NCI-H2227 treated with DMSO at 0.1 percent for 48 hours (cell line): ENCODE data around the gene ZFAND2A.
"Not testable (repeated sequence)": the region's sequence is repeated elsewhere in the genome, so short reads cannot be mapped to it uniquely, and the experiment has no call there.

ENCODE experiments used
- DNase-seq: peaks from one replicate; lab custom pipeline; 2025; lab: John Stamatoyannopoulos, UW

The ZFAND2A gene

GRCh38 chr7:1122832-1123501 is 37.0 kb downstream of the ZFAND2A start:
- DNase-seq, result no peak

DNA sequence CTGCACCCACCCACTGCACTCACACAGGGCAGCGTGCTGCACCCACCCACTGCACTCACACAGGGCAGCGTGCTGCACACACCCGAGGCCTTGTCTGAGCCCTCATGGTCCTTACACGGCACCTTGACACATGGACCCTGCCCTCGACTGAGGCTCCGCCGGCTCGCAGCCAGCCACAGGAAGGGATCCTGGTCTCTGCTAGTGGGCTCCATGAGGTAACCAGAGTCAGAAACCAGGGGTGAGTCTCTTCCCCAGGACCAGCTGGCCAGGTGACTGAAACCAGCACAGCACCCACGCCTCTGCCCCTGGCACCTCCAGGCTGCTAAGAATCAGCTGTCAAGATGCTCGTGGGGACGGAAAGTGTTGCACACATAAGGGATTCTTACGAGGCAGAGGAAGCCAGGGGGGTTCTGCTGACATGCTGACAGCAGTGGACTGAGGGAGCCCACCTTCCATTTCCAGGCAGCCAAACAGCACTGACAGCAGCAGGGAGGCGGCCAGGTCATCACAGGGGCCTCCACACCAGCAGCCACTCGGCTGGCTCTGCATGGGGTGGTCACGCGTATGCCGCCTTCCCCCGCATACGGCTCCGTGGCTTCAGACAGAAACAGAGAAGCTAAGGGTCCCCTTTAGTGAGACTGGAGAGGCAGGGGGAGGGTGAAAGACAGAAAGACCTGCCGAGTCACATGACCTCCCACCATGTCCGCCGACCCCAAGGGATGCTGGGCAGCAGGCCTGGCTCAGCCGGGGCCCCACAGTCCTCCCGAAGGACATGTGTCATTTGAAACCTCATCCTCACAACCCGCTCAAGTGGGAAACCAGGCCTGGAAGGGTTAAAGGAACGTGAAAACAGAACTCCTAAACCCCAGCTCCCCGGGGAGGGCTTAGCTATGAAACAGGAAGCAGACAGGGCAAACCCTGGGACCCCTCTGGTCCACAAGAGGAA is 37.8 kb downstream of the ZFAND2A start:
- DNase-seq, result no peak

DNA sequence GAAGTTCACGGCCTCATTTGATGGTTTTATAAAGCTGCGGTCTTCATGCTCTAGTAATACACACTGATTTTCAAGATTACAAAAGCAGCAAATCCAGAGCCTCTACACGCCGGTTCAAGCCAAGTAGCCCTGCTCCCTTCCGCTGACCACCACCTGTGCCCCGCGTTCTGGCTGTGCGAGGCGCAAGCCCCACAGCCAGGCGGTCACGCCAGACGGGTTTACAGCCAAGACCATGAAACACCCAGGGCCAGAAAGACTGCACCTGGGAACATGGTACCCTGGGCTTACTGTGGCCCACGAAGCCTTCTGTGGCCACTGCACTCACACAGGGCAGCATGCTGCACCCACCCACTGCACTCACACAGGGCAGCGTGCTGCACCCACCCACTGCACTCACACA is 38.5 kb downstream of the ZFAND2A start:
- no peak for DNase-seq

DNA sequence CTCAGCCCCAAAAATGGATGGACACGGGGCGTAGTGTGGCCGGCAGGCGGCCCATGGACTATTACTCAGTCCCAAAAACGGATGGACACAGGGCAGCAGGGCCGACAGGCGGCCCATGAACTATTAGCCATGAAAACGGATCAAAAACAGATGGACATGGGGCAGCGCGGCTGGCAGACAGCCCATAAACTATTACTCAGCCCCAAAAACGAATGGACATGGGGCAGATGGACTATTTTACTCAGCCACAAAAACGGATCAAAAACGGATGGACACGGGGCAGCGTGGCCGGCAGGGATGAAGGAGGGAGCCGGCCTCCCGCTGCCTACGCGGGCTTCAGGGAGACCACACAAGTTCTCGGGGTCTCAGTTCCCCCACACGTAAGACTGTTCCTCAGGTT is 39.2 kb downstream of the ZFAND2A start:
- DNase-seq, result no peak

- DNase-seq, result no peak
Observed at GRCh38 chr7:1119201-1119600, 40.8 kb downstream of the ZFAND2A start.

DNA sequence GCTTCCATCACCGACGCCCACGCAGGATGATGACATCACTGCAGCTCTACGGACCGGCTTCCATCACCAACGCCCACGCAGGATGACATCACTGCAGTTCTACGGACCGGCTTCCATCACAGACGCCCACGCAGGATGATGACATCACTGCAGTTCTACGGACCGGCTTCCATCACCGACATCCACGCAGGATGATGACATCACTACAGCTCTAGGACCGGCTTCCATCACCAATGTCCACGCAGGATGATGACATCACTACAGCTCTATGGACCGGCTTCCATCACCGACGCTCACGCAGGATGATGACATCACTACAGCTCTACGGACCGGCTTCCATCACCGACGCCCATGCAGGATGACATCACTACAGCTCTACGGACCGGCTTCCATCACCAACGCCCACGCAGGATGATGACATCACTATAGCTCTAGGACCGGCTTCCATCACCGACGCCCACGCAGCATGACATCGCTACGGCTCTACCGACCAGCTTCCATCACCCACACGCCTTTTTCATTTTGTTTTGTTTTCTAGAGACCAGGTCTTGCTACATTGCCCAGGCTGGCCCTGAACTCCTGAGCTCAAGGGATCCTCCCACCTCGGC is 42.6 kb downstream of the ZFAND2A start:
- DNase-seq, result no peak

GRCh38 chr7:1116383-1117008 is 43.5 kb downstream of the ZFAND2A start:
- not testable (repeated sequence) for DNase-seq

- not testable (repeated sequence) for DNase-seq
Observed at GRCh38 chr7:1115171-1116045, 44.6 kb downstream of the ZFAND2A start.

DNA sequence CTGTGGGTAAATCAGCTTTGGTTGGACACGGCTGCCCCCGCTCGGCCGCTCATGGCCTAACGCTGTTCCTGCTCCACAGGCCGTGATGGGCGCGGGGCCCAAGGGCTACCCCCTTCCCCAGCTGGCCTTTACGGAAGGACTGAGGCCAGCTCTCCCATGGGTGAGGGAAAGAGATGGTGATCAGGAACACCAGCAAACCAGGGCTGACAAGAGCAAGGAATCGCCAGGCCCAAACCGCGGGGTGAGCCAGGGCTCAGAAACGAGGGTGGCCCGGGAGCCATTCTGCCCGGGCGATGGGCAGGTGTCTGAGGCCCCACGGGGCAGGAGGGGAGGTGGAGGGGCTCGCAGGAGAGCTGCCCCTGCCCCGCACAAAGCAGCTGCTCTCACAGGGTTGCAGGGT is 45.5 kb downstream of the ZFAND2A start:
- DNase-seq, result no peak

DNA sequence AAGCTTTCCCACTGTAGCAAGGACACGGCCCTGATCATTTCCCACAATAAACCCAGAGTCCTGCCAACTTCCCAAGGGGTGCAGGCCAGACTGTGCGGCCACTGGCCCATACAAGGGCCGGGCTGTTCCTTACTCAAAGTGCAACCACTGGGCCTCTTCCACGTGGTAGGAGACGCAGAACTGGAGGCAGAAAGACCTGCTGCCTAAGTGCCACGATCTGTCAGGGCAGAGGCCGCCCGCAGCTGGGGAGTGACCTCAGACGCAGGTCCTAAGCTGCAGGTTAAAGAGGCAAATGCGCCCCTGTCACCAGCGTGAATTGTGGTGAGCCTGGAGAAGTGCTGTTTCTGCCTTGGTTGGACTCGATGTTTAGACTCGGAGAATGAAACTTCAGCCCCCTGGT is 45.9 kb downstream of the ZFAND2A start:
- no peak for DNase-seq

DNA sequence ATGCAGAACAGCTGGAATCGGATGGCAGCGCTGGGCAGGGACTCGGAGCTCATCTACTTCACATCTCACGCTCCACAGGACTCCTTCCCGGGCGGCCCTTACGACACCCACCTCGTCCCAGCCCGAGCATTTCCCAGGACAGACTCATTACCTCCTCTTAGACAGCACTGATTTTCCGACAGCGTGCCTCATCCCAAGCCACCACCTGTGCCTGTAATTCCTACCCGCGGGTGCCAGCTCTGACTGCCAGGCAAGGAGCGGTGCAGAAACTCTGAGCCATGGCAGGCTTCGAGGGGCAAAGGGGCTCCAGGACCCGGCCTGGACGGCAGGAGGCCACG is 46.5 kb downstream of the ZFAND2A start:
- no peak for DNase-seq

DNA sequence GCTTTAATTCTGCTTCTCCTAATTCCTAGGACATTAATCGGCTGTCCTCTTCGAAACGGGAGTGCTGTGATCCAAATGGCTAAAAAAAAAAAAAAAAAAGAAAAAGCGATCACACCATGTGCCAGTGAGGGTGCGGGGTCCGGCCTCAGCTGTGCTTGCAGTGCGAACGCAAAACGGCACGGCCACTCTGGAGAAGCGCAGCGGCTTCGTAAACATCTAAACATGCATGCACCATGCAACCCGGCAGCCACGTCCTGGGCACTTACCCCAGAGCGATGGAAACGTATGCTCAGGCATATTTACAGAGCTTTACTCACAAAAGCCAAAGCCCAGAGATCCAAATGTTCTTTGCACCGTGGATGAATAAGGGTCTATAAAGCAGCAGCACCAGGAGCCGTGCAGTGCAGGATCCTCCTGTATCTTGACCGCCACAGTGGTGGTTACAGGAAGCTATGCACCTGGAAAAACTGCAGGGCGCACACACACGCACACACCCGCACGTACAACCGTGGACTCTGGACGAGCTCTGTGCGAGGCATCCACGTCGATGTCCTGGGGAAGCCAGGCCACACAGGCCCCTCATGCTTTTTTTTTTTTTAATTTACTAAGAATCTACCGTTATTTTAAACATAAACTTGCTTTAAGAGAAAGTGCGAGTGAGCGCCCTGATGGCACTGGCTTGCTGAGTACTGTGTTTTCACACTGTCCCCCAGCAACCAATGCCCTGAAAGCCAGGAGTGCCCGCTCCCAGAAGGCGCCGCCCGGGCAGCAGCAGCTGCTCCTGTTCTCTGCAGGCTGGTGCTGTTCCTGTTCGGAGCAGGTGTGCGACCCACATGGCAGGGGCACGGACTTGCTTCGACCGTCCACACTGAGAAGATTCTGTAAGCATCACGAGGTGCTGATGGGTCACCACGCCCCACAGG is 47.1 kb downstream of the ZFAND2A start:
- no peak for DNase-seq

- no peak for DNase-seq
Observed at GRCh38 chr7:1112109-1112508, 47.9 kb downstream of the ZFAND2A start.

GRCh38 chr7:1111156-1111555 is 48.8 kb downstream of the ZFAND2A start:
- no peak for DNase-seq

DNA sequence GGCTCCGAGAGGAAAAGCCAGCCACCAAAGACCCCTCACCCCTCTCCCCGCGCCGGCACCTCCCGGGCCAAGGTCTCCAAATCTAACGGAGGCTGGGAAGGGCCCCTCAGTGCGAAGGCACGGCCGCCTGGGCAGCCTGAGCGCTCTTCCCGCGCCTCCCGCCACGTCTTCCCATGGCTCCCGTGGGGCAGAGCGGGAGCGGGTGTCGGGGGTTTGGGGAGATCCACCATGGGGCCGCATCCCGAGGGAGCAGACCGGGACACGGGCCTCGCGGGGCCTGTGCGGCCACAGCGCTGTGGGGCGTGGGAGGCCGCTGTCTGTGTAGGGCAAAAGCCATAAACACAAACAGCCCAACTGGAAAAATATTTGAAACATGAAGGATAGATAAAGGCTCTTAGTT is 49.6 kb downstream of the ZFAND2A start:
- no peak for DNase-seq

DNA sequence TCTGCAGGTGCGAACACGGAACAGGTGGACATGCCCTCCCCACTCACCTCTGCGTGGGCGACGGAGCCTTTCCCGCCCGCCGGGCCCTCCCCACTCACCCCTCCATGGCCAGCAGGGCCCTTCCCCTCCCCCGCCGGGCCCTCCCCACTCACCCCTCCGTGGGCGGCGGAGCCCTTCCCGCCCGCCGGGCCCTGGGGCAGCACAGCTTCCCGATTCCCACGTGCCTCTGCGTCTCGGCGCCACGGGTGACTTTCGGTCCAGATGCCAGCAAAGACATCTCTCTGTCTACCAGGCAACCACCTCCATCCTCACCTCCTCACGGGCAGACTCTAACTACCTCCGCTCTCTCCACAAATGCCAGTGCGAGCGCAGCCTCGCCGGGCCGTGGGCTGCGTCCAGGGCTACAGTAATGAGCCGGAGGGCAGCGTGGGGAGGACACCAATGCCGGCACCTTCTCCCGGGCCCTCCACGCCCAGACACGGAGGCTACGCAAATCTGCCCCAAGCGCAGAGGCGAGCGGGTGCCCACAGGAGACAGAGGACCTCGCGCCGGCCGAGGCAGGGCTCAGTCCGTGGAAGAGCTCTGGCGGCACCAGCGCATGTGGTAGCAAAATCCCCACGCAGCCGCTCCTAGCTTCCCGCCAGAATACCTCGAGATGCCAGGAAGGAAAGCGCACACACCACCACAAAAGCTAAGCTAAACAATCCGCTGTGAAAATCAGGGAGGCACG is 50.2 kb downstream of the ZFAND2A start:
- no peak for DNase-seq

DNA sequence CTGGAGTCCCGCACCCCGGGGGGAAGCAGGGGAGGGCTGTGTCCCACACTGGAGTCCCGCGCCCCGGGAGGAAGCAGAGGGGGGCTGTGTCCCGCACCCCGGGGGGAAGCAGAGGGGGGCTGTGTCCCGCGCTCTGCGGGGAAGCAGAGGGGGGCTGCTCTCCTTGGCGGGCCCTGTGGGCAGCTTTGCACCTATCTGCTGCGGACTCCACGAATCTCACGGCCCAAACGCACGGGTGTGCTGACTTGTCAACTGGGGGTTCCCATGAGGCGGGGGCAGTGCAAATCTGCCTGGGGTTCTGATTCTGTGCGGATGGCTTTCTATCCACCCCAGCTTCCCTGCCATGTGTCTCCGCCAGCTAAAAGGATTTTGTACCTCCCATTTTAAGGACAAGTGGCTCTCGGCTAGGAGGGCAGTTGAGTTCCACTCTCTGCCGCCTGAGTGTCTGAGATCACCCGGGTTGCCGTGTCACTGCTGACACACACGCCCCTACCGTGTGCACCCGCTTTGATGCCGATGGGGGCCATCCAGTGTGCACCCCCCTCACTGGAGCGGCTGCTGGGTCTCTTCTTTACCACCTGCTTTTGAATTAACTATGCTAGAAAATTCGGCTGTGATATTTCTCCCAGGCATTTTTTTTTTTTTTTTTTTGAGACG is 51.6 kb downstream of the ZFAND2A start:
- no peak for DNase-seq

DNA sequence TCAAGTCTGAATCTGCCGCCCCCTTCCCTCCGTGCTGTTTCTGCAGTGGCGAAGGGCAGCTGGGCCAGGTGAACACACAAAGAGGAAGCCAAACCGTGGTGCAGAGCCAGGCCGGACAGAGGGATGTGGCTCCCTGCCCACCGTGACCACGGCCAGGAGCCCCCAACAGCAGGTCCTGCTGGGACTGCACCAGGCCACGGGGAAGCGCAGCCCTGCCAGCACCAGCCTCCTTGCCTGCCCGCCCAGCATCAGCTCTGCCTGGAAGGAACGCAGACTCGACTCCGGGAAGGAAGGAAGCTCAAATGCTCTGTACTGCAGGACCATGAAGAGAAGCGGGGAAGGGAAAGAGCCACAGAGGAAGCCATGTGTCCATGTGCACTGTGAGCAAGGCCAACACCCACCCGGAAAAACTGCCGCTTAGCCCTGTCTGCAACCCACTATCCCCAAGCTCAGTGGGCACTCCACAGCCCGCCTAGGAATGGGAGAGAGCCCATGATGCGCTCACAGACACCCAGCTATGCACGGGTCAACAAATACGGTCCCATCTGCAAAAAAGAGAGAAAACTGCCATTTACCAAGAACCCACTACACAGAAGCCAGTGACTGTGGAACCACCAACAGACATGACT is 53.1 kb downstream of the ZFAND2A start:
- DNase-seq, result no peak
